ENCODE results near the gene KIAA1958.

GRCh38 chr9:112465352-112465751, 21.3 kb upstream of the KIAA1958 start:
- no peak for TF ChIP-seq CTCF (IDR thresholded peaks at IDR 0.05)
- no peak for TF ChIP-seq POLR2A (IDR thresholded peaks at IDR 0.05)
- TF ChIP-seq POLR2AphosphoS5 (IDR thresholded peaks at IDR 0.05; ENCODE audit: insufficient read depth in 1 of 2, low read depth in 1 of 2): no peak
